ENCODE data around the gene PMS1.
"Not testable (repeated sequence)": the region's sequence is repeated elsewhere in the genome, so short reads cannot be mapped to it uniquely, and the experiment has no call there.

Gene PMS1

DNA sequence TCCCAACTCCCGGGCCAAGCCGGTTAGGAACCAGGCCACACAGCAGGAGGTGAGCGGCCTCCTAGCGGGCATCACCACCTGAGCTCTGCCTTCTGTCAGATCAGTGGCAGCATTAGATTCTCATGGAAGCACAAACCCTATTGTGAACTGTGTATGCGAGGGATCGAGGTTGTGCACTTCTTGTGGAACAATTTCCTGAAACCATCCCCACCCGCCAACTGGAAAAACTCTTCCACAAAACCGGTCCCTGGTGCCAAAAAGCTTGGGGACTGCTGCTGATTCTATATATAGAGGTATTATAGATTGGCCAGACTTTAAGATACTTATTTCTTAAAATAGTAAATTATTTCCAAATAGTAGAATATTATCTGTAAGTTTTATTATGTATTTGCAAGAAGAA, 89.4 kb downstream of the PMS1 start:
- Histone ChIP-seq H3K27me3 (ENCODE audit: insufficient read depth, low read length) (no peaks in the 10 kb centered on the region), H3K27ac (ENCODE audit: low read length) (no peak overlapping the region), H3K36me3 (ENCODE audit: insufficient read depth, low read depth, low read length) (peaks cover 36% of the 10 kb centered on the region), H3K9me3 (ENCODE audit: insufficient read depth, low read depth, low read length) (no peaks in the 10 kb centered on the region), H3K9ac (ENCODE audit: low read depth, low read length) (no peak overlapping the region), H3K4me3 (ENCODE audit: low read length) (no peak overlapping the region), H3K4me1 (ENCODE audit: insufficient read depth, low read length) (no peaks in the 10 kb centered on the region)

GRCh38 chr2:189874586-189875320, 90.5 kb downstream of the PMS1 start:
- Histone ChIP-seq H3K4me1 (ENCODE audit: insufficient read depth, low read length) (no peaks in the 10 kb centered on the region), H3K4me3 (ENCODE audit: low read length) (no peak overlapping the region), H3K9me3 (ENCODE audit: insufficient read depth, low read depth, low read length) (no peaks in the 10 kb centered on the region), H3K27ac (ENCODE audit: low read length) (no peak overlapping the region), H3K36me3 (ENCODE audit: insufficient read depth, low read depth, low read length) (peaks cover 29% of the 10 kb centered on the region), H3K9ac (ENCODE audit: low read depth, low read length) (no peak overlapping the region), H3K27me3 (ENCODE audit: insufficient read depth, low read length) (no peaks in the 10 kb centered on the region)

DNA sequence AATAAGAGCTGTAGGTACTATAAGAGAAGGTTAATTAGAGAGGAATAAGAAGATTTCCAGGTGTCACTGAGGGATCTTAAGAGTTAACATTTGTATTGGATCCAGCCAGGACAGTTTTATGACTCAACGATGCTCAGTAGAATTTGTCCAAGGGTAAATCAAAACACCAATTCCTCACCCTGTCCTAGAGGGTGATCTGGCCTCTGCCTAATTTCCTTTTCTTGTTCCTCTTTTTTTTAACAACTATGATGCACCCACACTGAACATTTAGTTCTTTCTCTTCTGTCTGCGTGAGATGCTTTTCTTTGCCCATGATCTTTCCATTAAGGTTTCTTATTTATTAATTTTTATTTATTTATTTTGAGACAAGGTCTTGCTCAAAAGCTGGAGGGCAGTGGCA, 92.0 kb downstream of the PMS1 start:
- H3K27me3 ChIP-seq (ENCODE audit: insufficient read depth, low read length), result no peaks in the 10 kb centered on the region
- no peak overlapping the region for H3K4me3 ChIP-seq (ENCODE audit: low read length)
- no peak overlapping the region for H3K9ac ChIP-seq (ENCODE audit: low read depth, low read length)
- H3K27ac ChIP-seq (ENCODE audit: low read length), result no peak overlapping the region
- H3K36me3 ChIP-seq (ENCODE audit: insufficient read depth, low read depth, low read length), result peaks cover 22% of the 10 kb centered on the region
- H3K4me1 ChIP-seq (ENCODE audit: insufficient read depth, low read length), result no peaks in the 10 kb centered on the region
- no peaks in the 10 kb centered on the region for H3K9me3 ChIP-seq (ENCODE audit: insufficient read depth, low read depth, low read length)

- Histone ChIP-seq H3K9ac (ENCODE audit: low read depth, low read length) (no peak overlapping the region), H3K4me3 (ENCODE audit: low read length) (no peak overlapping the region), H3K36me3 (ENCODE audit: insufficient read depth, low read depth, low read length) (peaks cover 16% of the 10 kb centered on the region), H3K27me3 (ENCODE audit: insufficient read depth, low read length) (no peaks in the 10 kb centered on the region), H3K4me1 (ENCODE audit: insufficient read depth, low read length) (no peaks in the 10 kb centered on the region), H3K9me3 (ENCODE audit: insufficient read depth, low read depth, low read length) (no peaks in the 10 kb centered on the region), H3K27ac (ENCODE audit: low read length) (no peak overlapping the region)
Measured at GRCh38 chr2:189879716-189880081, 95.4 kb downstream of the PMS1 start.

DNA sequence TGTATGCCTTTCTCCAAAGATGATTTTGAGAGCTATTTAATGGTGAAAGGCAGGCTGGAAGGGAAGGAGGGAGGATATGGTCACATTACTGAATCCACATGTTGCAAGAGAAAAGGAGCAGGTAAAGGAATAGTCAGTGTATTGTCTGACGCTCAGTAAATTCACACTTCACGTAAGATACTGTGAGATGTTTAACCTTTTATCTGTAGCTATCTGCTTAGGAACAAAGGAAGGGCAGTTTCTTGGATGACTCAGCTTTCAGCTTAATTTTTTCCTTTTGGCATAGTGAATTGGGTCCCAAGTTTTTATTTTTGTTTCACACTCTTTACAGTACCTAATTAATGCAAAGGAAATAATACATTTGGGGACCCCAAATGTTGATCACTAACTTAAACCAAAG, 96.2 kb downstream of the PMS1 start:
- Histone ChIP-seq H3K27ac (ENCODE audit: low read length) (no peak overlapping the region), H3K36me3 (ENCODE audit: insufficient read depth, low read depth, low read length) (peaks cover 12% of the 10 kb centered on the region), H3K9me3 (ENCODE audit: insufficient read depth, low read depth, low read length) (no peaks in the 10 kb centered on the region), H3K4me1 (ENCODE audit: insufficient read depth, low read length) (no peaks in the 10 kb centered on the region), H3K9ac (ENCODE audit: low read depth, low read length) (no peak overlapping the region), H3K27me3 (ENCODE audit: insufficient read depth, low read length) (no peaks in the 10 kb centered on the region), H3K4me3 (ENCODE audit: low read length) (no peak overlapping the region)

DNA sequence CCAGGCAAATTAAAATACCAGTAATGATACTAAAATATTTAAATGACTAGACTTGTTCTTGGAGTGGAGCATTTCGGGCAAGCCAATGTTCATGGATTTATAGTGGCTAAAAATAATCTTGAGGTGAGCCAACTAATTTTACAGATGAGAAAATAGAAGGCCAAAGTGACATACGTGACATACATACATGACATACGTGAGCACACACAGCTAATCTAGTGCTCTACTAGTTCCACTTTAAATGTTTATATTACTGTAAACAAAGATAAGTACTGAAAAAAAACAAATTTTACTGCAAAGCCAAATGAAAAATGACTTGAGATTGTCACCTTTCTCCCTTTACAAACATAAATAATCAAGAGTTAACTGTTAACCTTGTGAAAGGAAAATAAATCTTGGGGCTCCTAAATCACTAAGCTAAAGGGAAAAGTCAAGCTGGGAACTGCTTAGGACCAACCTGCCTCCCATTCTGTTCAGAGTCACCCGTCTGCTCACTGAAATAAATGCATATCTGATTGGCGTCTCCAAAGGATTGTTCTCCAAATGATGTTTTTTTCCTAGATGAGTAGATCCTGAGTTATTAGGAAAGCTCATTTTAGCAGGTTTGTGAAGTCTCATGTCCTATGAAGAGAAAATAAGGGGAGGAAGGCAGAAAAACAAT, 96.7 kb downstream of the PMS1 start:
- H3K27ac ChIP-seq (ENCODE audit: low read length), result no peak overlapping the region
- H3K4me3 ChIP-seq (ENCODE audit: low read length), result no peak overlapping the region
- peaks cover 12% of the 10 kb centered on the region for H3K36me3 ChIP-seq (ENCODE audit: insufficient read depth, low read depth, low read length)
- H3K27me3 ChIP-seq (ENCODE audit: insufficient read depth, low read length), result no peaks in the 10 kb centered on the region
- no peaks in the 10 kb centered on the region for H3K9me3 ChIP-seq (ENCODE audit: insufficient read depth, low read depth, low read length)
- no peaks in the 10 kb centered on the region for H3K4me1 ChIP-seq (ENCODE audit: insufficient read depth, low read length)
- H3K9ac ChIP-seq (ENCODE audit: low read depth, low read length), result no peak overlapping the region

- no peak overlapping the region for H3K27ac ChIP-seq (ENCODE audit: low read length)
- no peaks in the 10 kb centered on the region for H3K36me3 ChIP-seq (ENCODE audit: insufficient read depth, low read depth, low read length)
- no peak overlapping the region for H3K9ac ChIP-seq (ENCODE audit: low read depth, low read length)
- H3K27me3 ChIP-seq (ENCODE audit: insufficient read depth, low read length), result no peaks in the 10 kb centered on the region
- H3K4me3 ChIP-seq (ENCODE audit: low read length), result no peak overlapping the region
- H3K4me1 ChIP-seq (ENCODE audit: insufficient read depth, low read length), result no peaks in the 10 kb centered on the region
- no peaks in the 10 kb centered on the region for H3K9me3 ChIP-seq (ENCODE audit: insufficient read depth, low read depth, low read length)
Measured at GRCh38 chr2:189885368-189885767, 101.1 kb downstream of the PMS1 start.

GRCh38 chr2:189892546-189893294, 108.5 kb downstream of the PMS1 start:
- not testable (repeated sequence) for H3K9ac ChIP-seq (ENCODE audit: low read depth, low read length); H3K4me1 ChIP-seq (ENCODE audit: insufficient read depth, low read length); H3K27me3 ChIP-seq (ENCODE audit: insufficient read depth, low read length)

DNA sequence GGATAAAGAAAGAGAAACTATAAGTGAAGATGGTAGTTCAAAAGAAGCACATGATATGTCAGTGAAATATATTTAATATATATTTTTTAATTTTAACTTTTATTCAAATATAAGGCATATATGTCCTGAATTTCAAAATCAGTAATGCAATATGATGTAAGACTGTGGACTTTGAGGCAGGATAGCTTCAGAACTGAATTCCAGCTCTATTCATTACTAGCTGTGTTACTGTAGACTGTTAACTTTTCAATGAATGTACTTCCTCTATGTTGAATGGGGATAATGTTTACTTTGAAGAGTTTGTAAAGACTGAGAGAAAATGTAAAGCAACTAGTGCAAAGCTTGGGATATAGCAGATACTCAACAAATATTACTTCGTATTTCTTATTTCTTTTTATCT, 112.6 kb downstream of the PMS1 start:
- H3K27me3 ChIP-seq (ENCODE audit: insufficient read depth, low read length), result no peaks in the 10 kb centered on the region
- H3K36me3 ChIP-seq (ENCODE audit: insufficient read depth, low read depth, low read length), result no peaks in the 10 kb centered on the region
- no peaks in the 10 kb centered on the region for H3K9me3 ChIP-seq (ENCODE audit: insufficient read depth, low read depth, low read length)
- no peak overlapping the region for H3K9ac ChIP-seq (ENCODE audit: low read depth, low read length)
- H3K4me3 ChIP-seq (ENCODE audit: low read length), result no peak overlapping the region
- no peaks in the 10 kb centered on the region for H3K4me1 ChIP-seq (ENCODE audit: insufficient read depth, low read length)
- no peak overlapping the region for H3K27ac ChIP-seq (ENCODE audit: low read length)

More at GRCh38 chr2:189892546-189893294, 108.5 kb downstream of the PMS1 start:
- not testable (repeated sequence) for H3K36me3 ChIP-seq (ENCODE audit: insufficient read depth, low read depth, low read length); H3K27ac ChIP-seq (ENCODE audit: low read length); H3K4me3 ChIP-seq (ENCODE audit: low read length); H3K9me3 ChIP-seq (ENCODE audit: insufficient read depth, low read depth, low read length)

- Histone ChIP-seq H3K9me3 (ENCODE audit: insufficient read depth, low read depth, low read length) (no peaks in the 10 kb centered on the region), H3K4me3 (ENCODE audit: low read length) (no peak overlapping the region), H3K27ac (ENCODE audit: low read length) (no peak overlapping the region), H3K27me3 (ENCODE audit: insufficient read depth, low read length) (no peaks in the 10 kb centered on the region), H3K9ac (ENCODE audit: low read depth, low read length) (no peak overlapping the region), H3K4me1 (ENCODE audit: insufficient read depth, low read length) (no peaks in the 10 kb centered on the region), H3K36me3 (ENCODE audit: insufficient read depth, low read depth, low read length) (no peaks in the 10 kb centered on the region)
Measured at GRCh38 chr2:189899101-189899500, 114.9 kb downstream of the PMS1 start.

- no peaks in the 10 kb centered on the region for H3K27me3 ChIP-seq (ENCODE audit: insufficient read depth, low read length)
- no peaks in the 10 kb centered on the region for H3K4me1 ChIP-seq (ENCODE audit: insufficient read depth, low read length)
- no peak overlapping the region for H3K27ac ChIP-seq (ENCODE audit: low read length)
- no peaks in the 10 kb centered on the region for H3K9me3 ChIP-seq (ENCODE audit: insufficient read depth, low read depth, low read length)
- H3K36me3 ChIP-seq (ENCODE audit: insufficient read depth, low read depth, low read length), result no peaks in the 10 kb centered on the region
- H3K9ac ChIP-seq (ENCODE audit: low read depth, low read length), result no peak overlapping the region
- no peak overlapping the region for H3K4me3 ChIP-seq (ENCODE audit: low read length)
Measured at GRCh38 chr2:189900726-189901125, 116.5 kb downstream of the PMS1 start.

DNA sequence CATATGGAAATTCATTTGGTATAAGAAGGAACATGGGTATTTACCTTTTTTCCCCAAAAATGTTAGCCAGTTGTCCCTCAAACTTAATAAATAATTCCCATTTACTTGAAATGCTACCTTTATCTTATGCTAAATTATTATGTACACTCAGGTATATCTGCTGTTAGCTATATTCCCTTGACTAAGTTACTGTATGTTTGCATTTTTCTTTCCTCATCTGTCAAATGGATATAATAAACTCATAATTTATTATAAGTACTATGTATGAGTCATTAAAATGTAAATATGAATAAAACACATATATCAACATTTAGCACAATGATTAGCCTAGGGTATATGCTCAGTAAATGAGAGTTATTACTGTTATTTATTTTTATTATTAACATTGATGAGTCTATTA, 117.4 kb downstream of the PMS1 start:
- H3K9ac ChIP-seq (ENCODE audit: low read depth, low read length), result no peak overlapping the region
- no peaks in the 10 kb centered on the region for H3K9me3 ChIP-seq (ENCODE audit: insufficient read depth, low read depth, low read length)
- no peak overlapping the region for H3K4me3 ChIP-seq (ENCODE audit: low read length)
- H3K27ac ChIP-seq (ENCODE audit: low read length), result no peak overlapping the region
- H3K4me1 ChIP-seq (ENCODE audit: insufficient read depth, low read length), result no peaks in the 10 kb centered on the region
- no peaks in the 10 kb centered on the region for H3K36me3 ChIP-seq (ENCODE audit: insufficient read depth, low read depth, low read length)
- no peaks in the 10 kb centered on the region for H3K27me3 ChIP-seq (ENCODE audit: insufficient read depth, low read length)

Measured in iPS-20b (cell line).